HepG2 (cell line): ENCODE measurements around the gene ATP1B2. TPM values are rescaled to one million over a fixed set of nuclear protein-coding genes. Genes with fewer than 3 reads are reported as not detected.

ENCODE experiments used
- E2F2 ChIP-seq: sonication (generic); formaldehyde crosslinking; IDR thresholded peaks from 2 replicates; pipeline ENCODE4 v1.4.0; 2020; ENCODE audit warnings: missing genetic modification reagents, borderline replicate concordance
- HDAC1 ChIP-seq: sonication (generic); formaldehyde crosslinking; IDR thresholded peaks from 2 replicates; pipeline ENCODE4 v1.5.1; 2020; ENCODE audit warnings: mild to moderate bottlenecking, missing genetic modification reagents
- JUND ChIP-seq: sonication (generic); formaldehyde crosslinking; IDR thresholded peaks from 2 replicates; pipeline ENCODE4 v1.8.0; 2022; ENCODE audit warnings: mild to moderate bottlenecking, missing genetic modification reagents
- MEF2D ChIP-seq: sonication (generic); formaldehyde crosslinking; IDR thresholded peaks from 2 replicates; pipeline ENCODE4 v1.5.1; 2020; ENCODE audit warnings: mild to moderate bottlenecking, missing genetic modification reagents
- MEIS1 ChIP-seq: sonication (generic); formaldehyde crosslinking; IDR thresholded peaks from 2 replicates; pipeline ENCODE4 v1.9.0; 2021; ENCODE audit warnings: mild to moderate bottlenecking, missing genetic modification reagents, moderate library complexity, borderline replicate concordance
- REST ChIP-seq, 2 experiments: IDR thresholded peaks; 2 replicates each; pipeline ENCODE4 v1.6.1; 2011 to 2012; ENCODE audit warnings: low read length in 2 of 2, borderline replicate concordance in 1 of 2, low read depth in 1 of 2, mild to moderate bottlenecking in 1 of 2, moderate library complexity in 1 of 2
- SRSF9 ChIP-seq: fragments of 200-400 bp; formaldehyde crosslinking; IDR thresholded peaks from 2 replicates; pipeline ENCODE4 v1.6.1; 2018; ENCODE audit warnings: borderline replicate concordance, mild to moderate bottlenecking, low read depth, low read length; ENCODE audit not compliant: insufficient read depth, poor library complexity, severe bottlenecking
- TMF1 ChIP-seq: sonication (generic); formaldehyde crosslinking; IDR thresholded peaks from 2 replicates; pipeline ENCODE4 v1.8.1; 2022; ENCODE audit warnings: low read depth, missing genetic modification reagents
- USF2 ChIP-seq, 2 experiments: sonication (generic) in 1 of 2; formaldehyde crosslinking in 1 of 2; IDR thresholded peaks; 2 replicates each; pipeline versions ENCODE4 v1.5.1 to v1.6.1; 2011 to 2020; ENCODE audit warnings: borderline replicate concordance in 1 of 2, low read depth in 1 of 2, low read length in 1 of 2, mild to moderate bottlenecking in 1 of 2, missing genetic modification reagents in 1 of 2, moderate library complexity in 1 of 2
- ZKSCAN8 ChIP-seq: IDR thresholded peaks from 2 replicates; pipeline ENCODE4 v1.6.1; 2016; ENCODE audit warnings: borderline replicate concordance, missing genetic modification reagents, missing compliant biosample characterization
- ZNF276 ChIP-seq: sonication (generic); formaldehyde crosslinking; IDR thresholded peaks from 2 replicates; pipeline ENCODE4 v1.4.0; 2020; ENCODE audit warnings: mild to moderate bottlenecking, low read depth, missing genetic modification reagents
- ZNF512B ChIP-seq: sonication (generic); formaldehyde crosslinking; IDR thresholded peaks from 2 replicates; pipeline ENCODE4 v1.5.1; 2020; ENCODE audit warnings: missing genetic modification reagents, mild to moderate bottlenecking, borderline replicate concordance
- ZNF850 ChIP-seq: sonication (generic); formaldehyde crosslinking; conservative IDR thresholded peaks from 2 replicates; pipeline ENCODE4 v1.9.0; 2021; ENCODE audit warnings: mild to moderate bottlenecking, missing genetic modification reagents
- polyA plus RNA-seq, 8 experiments: library from polyadenylated mRNA; depleted of rRNA in 3 of 8; stranded (reverse) in 7 of 8; unstranded in 1 of 8; fragments of >200 nt; fragmentation: Illumina TruSeq in 4 of 8; extraction: Trizol in 4 of 8; gene quantifications; 2 replicates each; pipeline versions ENCODE4 v1.2.1 to v1.2.3, GENCODE V29; 2011 to 2016; ENCODE audit warnings: low read depth in 4 of 8, missing spikeins in 1 of 8, mixed read lengths in 1 of 8; ENCODE audit not compliant: insufficient read depth in 1 of 8
- total RNA-seq, 5 experiments: library from RNA; depleted of rRNA; stranded (reverse); fragments of >200 nt; fragmentation: Illumina TruSeq; extraction: Trizol; gene quantifications; 2 replicates each; pipeline ENCODE4 v1.2.3, GENCODE V29; 2016; ENCODE audit warnings: low read depth in 1 of 5

ATP1B2 gene
- total and polyA plus RNA-seq, 2 of the 13 experiments (the other 11 are each of a cell fraction or from before 2014, with no cell fraction given), result not detected

GRCh38 chr17:7629939-7630571 is 20.7 kb upstream of the ATP1B2 start, which contains the start of gene SHBG (continued):
- TF ChIP-seq HDAC1 (peak; percentile 66), MEF2D (CRISPR knock-in tag) (no peak), MEIS1 (0 out of 2 replicates have a peak, but pooled peaks have one; percentile 18), TMF1 (CRISPR knock-in tag) (no peak), SRSF9 (no peak), ZNF512B (CRISPR knock-in tag) (no peak), ZNF850 (CRISPR knock-in tag) (no peak), E2F2 (no peak), JUND (CRISPR knock-in tag) (no peak), REST (IDR thresholded peaks at IDR 0.05; ENCODE audit: borderline replicate concordance in 1 of 2, low read depth in 1 of 2, low read length in 2 of 2) (no peak), ZNF276 (CRISPR knock-in tag) (no peak), USF2 (IDR thresholded peaks at IDR 0.05; ENCODE audit: low read depth, low read length) (no peak), USF2 (CRISPR knock-in tag; IDR thresholded peaks at IDR 0.05; ENCODE audit: borderline replicate concordance) (no peak), ZKSCAN8 (CRISPR knock-in tag) (no peak)
